SIG-M5 treated with dmso at 0.1 percent for 504 hours (cell line): ENCODE results near the gene CCDC88A.
A peak's percentile ranks its signal among the peaks of the same experiment; 100 is the strongest.

Source experiments
- DNase-seq: peaks from one replicate; lab custom pipeline; 2025; ENCODE audit not compliant: unreplicated experiment; lab: John Stamatoyannopoulos, UW

The CCDC88A gene

GRCh38 chr2:55425431-55425831, 5.8 kb upstream of the CCDC88A start:
- DNase-seq, result peak; percentile 92

GRCh38 chr2:55422876-55423665, 3.4 kb upstream of the CCDC88A start:
- no peak for DNase-seq

- DNase-seq, result no peak
Observed at GRCh38 chr2:55421326-55421725, 1.7 kb upstream of the CCDC88A start.

- DNase-seq, result no peak
Observed at GRCh38 chr2:55420871-55421270, 1.2 kb upstream of the CCDC88A start.

GRCh38 chr2:55420439-55420725, 726 bp upstream of the CCDC88A start:
- no peak for DNase-seq

- DNase-seq, result no peak
Observed at GRCh38 chr2:55419233-55419678, 400 bp downstream of the CCDC88A start.

- peak; percentile 41 for DNase-seq
Observed at GRCh38 chr2:55418512-55419232, 984 bp downstream of the CCDC88A start.

- no peak for DNase-seq
Observed at GRCh38 chr2:55418072-55418471, 1.6 kb downstream of the CCDC88A start.

- DNase-seq, result peak; percentile 39
Observed at GRCh38 chr2:55416786-55417568, 2.7 kb downstream of the CCDC88A start.

GRCh38 chr2:55415300-55415699, 4.4 kb downstream of the CCDC88A start:
- no peak for DNase-seq

- DNase-seq, result no peak
Observed at GRCh38 chr2:55408918-55409868, 10.5 kb downstream of the CCDC88A start.

GRCh38 chr2:55408098-55408882, 11.4 kb downstream of the CCDC88A start:
- DNase-seq, result no peak

- DNase-seq, result no peak
Observed at GRCh38 chr2:55405116-55405515, 14.5 kb downstream of the CCDC88A start.

- DNase-seq, result no peak
Observed at GRCh38 chr2:55403256-55403998, 16.2 kb downstream of the CCDC88A start.

- DNase-seq, result no peak
Observed at GRCh38 chr2:55401124-55401523, 18.5 kb downstream of the CCDC88A start.

GRCh38 chr2:55400332-55400731, 19.3 kb downstream of the CCDC88A start:
- no peak for DNase-seq

- no peak for DNase-seq
Observed at GRCh38 chr2:55399815-55400214, 19.8 kb downstream of the CCDC88A start.

GRCh38 chr2:55395724-55396605, 23.7 kb downstream of the CCDC88A start:
- DNase-seq, result no peak
